Keratinocyte (primary cell): ENCODE data around the gene ALDH3A2. TPM values are rescaled to one million over a fixed set of nuclear protein-coding genes. Genes with fewer than 3 reads are reported as not detected.

Experiments used
- DNase-seq: peaks from one replicate; pipeline ENCODE4 v3.0.0-alpha.2; 2011; ENCODE audit warnings: low read depth, missing footprints, low spot score
- FAIRE-seq: peaks from 2 replicates; lab custom pipeline; 2011; peaks lifted over from hg19 to GRCh38; lab: Jason Lieb, UNC
- H2AFZ ChIP-seq: 2 replicates; pipeline ENCODE4 v1.6.0; 2012; ENCODE audit warnings: low read length, control low read depth, inconsistent platforms; ENCODE audit not compliant: control insufficient read depth
- H3K27ac ChIP-seq: 2 replicates; pipeline ENCODE4 v1.5.1; 2011; ENCODE audit warnings: low read length; ENCODE audit not compliant: control insufficient read depth, insufficient read depth
- H3K27me3 ChIP-seq: 3 replicates; pipeline ENCODE4 v1.6.0; 2011; ENCODE audit warnings: low read length; ENCODE audit not compliant: control insufficient read depth, insufficient read depth; ENCODE audit errors: extremely low read depth
- H3K36me3 ChIP-seq, 2 experiments: 2 replicates in 1 of 2; 3 replicates in 1 of 2; pipeline ENCODE4 v1.5.1; 2011; ENCODE audit warnings: low read length in 2 of 2, mild to moderate bottlenecking in 1 of 2; ENCODE audit not compliant: control insufficient read depth in 2 of 2, insufficient read depth in 2 of 2; ENCODE audit errors: extremely low read depth in 1 of 2
- H3K4me1 ChIP-seq: 3 replicates; pipeline ENCODE4 v1.5.1; 2011; ENCODE audit warnings: low read length; ENCODE audit not compliant: control insufficient read depth, insufficient read depth; ENCODE audit errors: extremely low read depth
- H3K4me2 ChIP-seq: 3 replicates; pipeline ENCODE4 v1.6.0; 2011; ENCODE audit warnings: low read depth, low read length; ENCODE audit not compliant: control insufficient read depth, insufficient read depth; ENCODE audit errors: extremely low read depth
- H3K4me3 ChIP-seq, 3 experiments: fragments of 200-600 bp in 1 of 3; sonication (generic) in 1 of 3; 2 replicates in 2 of 3; 3 replicates in 1 of 3; pipeline ENCODE4 v1.5.1; 2011 to 2016; ENCODE audit warnings: low read length in 3 of 3, mild to moderate bottlenecking in 3 of 3, control low read depth in 2 of 3, inconsistent platforms in 1 of 3, low read depth in 1 of 3, mixed read lengths in 1 of 3, mixed run types in 1 of 3, moderate library complexity in 1 of 3; ENCODE audit not compliant: control insufficient read depth in 2 of 3, insufficient read depth in 2 of 3; ENCODE audit errors: extremely low read depth in 1 of 3
- H3K79me2 ChIP-seq: 2 replicates; pipeline ENCODE4 v1.6.0; 2012; ENCODE audit warnings: low read length; ENCODE audit not compliant: control insufficient read depth, insufficient read depth
- H3K9ac ChIP-seq: 3 replicates; pipeline ENCODE4 v1.6.0; 2011; ENCODE audit warnings: low read length; ENCODE audit not compliant: control insufficient read depth, insufficient read depth; ENCODE audit errors: extremely low read depth
- H3K9me1 ChIP-seq: 3 replicates; pipeline ENCODE4 v1.6.0; 2011; ENCODE audit warnings: low read length; ENCODE audit not compliant: control insufficient read depth, insufficient read depth; ENCODE audit errors: extremely low read depth
- H3K9me3 ChIP-seq: 2 replicates; pipeline ENCODE4 v1.5.1; 2012; ENCODE audit warnings: low read depth, low read length; ENCODE audit not compliant: control insufficient read depth
- H4K20me1 ChIP-seq: 3 replicates; pipeline ENCODE4 v1.6.0; 2011; ENCODE audit warnings: low read length; ENCODE audit not compliant: control insufficient read depth, insufficient read depth; ENCODE audit errors: extremely low read depth
- CTCF ChIP-seq, 3 experiments: IDR thresholded peaks in 1 of 3; conservative IDR thresholded peaks in 1 of 3; optimal IDR thresholded peaks in 1 of 3; 2 replicates in 2 of 3; 3 replicates in 1 of 3; pipeline versions ENCODE3 to v1.5.1; 2011; ENCODE audit warnings: low read length in 3 of 3, mild to moderate bottlenecking in 3 of 3, moderate library complexity in 2 of 3, control low read depth in 1 of 3, inconsistent platforms in 1 of 3; ENCODE audit not compliant: insufficient read depth in 2 of 3; ENCODE audit errors: extremely low read depth in 1 of 3
- EZH2 ChIP-seq: IDR thresholded peaks from one replicate; pipeline ENCODE4 v1.6.1; 2012; ENCODE audit warnings: inconsistent platforms, mild to moderate bottlenecking, low read length, moderate library complexity
- dilution Hi-C: fragments of 300-500 bp; cut with MboI; formaldehyde crosslinking; loops from one replicate; pipeline ENCODE4 v1.7.0; 2020; ENCODE audit warnings: low sequenced_read_pairs; ENCODE audit not compliant: extremely low pct_ligation_motif_present
- polyA plus RNA-seq, 5 experiments: library from polyadenylated mRNA; depleted of rRNA in 3 of 5; stranded (reverse) in 3 of 5; stranded (forward) in 1 of 5; unstranded in 1 of 5; fragments of >200 nt; gene quantifications; 1 replicate in 1 of 5; 2 replicates in 3 of 5; 3 replicates in 1 of 5; pipeline versions ENCODE4 v1.2.1 to v1.2.3, GENCODE V29; 2011 to 2012; ENCODE audit warnings: missing spikeins in 2 of 5, low read depth in 1 of 5, low replicate concordance in 1 of 5

ALDH3A2 gene
- polyA plus RNA-seq, 1 donor (not counting 4 experiments of a cell fraction or from before 2014, with no cell fraction given): 77.6 TPM

GRCh38 chr17:19720210-19720475 lies 71.6 kb downstream of the ALDH3A2 start:
- Histone ChIP-seq H2AFZ (peak overlapping the region; percentile 5), H3K9me1 (no peaks in the 10 kb centered on the region), H3K27me3 (no peaks in the 10 kb centered on the region), H3K9ac (no peak overlapping the region), H3K4me3 (no peak overlapping the region), H3K4me2 (peak overlapping the region; percentile 17), H4K20me1 (no peaks in the 10 kb centered on the region), H3K36me3 (no peaks in the 10 kb centered on the region), H3K79me2 (no peaks in the 10 kb centered on the region), H3K27ac (no peak overlapping the region), H3K4me1 (peaks cover 56% of the 10 kb centered on the region), H3K9me3 (no peaks in the 10 kb centered on the region)
- dilution Hi-C loops: no loop called here
- DNase-seq (no peak), FAIRE-seq (no peak)
- TF ChIP-seq EZH2 (no peak), CTCF (optimal IDR thresholded peaks at IDR 0.05 in 1 of 3, IDR thresholded peaks at IDR 0.05 in 1 of 3, conservative IDR thresholded peaks at IDR 0.05 in 1 of 3; ENCODE audit: extremely low read depth in 1 of 3, insufficient read depth in 2 of 3, low read length in 3 of 3) (no peak)

- peak overlapping the region; percentile 5 for H2AFZ ChIP-seq
- no peak overlapping the region for H3K9ac ChIP-seq
- no peak overlapping the region for H3K27ac ChIP-seq
- no peak for DNase-seq
- peak; percentile 5 for FAIRE-seq
- H3K9me1 ChIP-seq: no peaks in the 10 kb centered on the region
- H3K27me3 ChIP-seq: no peaks in the 10 kb centered on the region
- dilution Hi-C loops: no loop called here
- no peak for TF ChIP-seq EZH2
- no peaks in the 10 kb centered on the region for H3K36me3 ChIP-seq
- peaks cover 56% of the 10 kb centered on the region for H3K4me1 ChIP-seq
- peak overlapping the region; percentile 17 for H3K4me2 ChIP-seq
- no peaks in the 10 kb centered on the region for H4K20me1 ChIP-seq
- H3K79me2 ChIP-seq: no peaks in the 10 kb centered on the region
- H3K4me3 ChIP-seq: no peak overlapping the region
- H3K9me3 ChIP-seq: no peaks in the 10 kb centered on the region
These were observed 72.3 kb downstream of the ALDH3A2 start for GRCh38 chr17:19720631-19721426.

GRCh38 chr17:19723964-19724363 lies 75.4 kb downstream of the ALDH3A2 start:
- DNase-seq (peak; percentile 75), FAIRE-seq (peak; percentile 95)
- H2AFZ ChIP-seq: peak overlapping the region; percentile 82
- H3K4me2 ChIP-seq: peak overlapping the region; percentile 82
- no peaks in the 10 kb centered on the region for H3K9me3 ChIP-seq
- no peaks in the 10 kb centered on the region for H3K9me1 ChIP-seq
- H4K20me1 ChIP-seq: no peaks in the 10 kb centered on the region
- no peaks in the 10 kb centered on the region for H3K36me3 ChIP-seq
- H3K27me3 ChIP-seq: no peaks in the 10 kb centered on the region
- no peaks in the 10 kb centered on the region for H3K79me2 ChIP-seq
- TF ChIP-seq EZH2: no peak
- peak overlapping the region; percentile 71 for H3K27ac ChIP-seq
- peak overlapping the region; percentile 57 for H3K9ac ChIP-seq
- peak overlapping the region in 2 of 3 experiments; percentile 16 to 55 for H3K4me3 ChIP-seq
- H3K4me1 ChIP-seq: peaks cover 54% of the 10 kb centered on the region
- dilution Hi-C loops: no loop called here
